Iris pigment epithelial cell (primary cell): ENCODE results near the gene ELP5.

ENCODE experiments used
- DNase-seq: peaks from one replicate; pipeline ENCODE4 v3.0.0-alpha.2; 2011; ENCODE audit warnings: low read depth

ELP5 gene

DNA sequence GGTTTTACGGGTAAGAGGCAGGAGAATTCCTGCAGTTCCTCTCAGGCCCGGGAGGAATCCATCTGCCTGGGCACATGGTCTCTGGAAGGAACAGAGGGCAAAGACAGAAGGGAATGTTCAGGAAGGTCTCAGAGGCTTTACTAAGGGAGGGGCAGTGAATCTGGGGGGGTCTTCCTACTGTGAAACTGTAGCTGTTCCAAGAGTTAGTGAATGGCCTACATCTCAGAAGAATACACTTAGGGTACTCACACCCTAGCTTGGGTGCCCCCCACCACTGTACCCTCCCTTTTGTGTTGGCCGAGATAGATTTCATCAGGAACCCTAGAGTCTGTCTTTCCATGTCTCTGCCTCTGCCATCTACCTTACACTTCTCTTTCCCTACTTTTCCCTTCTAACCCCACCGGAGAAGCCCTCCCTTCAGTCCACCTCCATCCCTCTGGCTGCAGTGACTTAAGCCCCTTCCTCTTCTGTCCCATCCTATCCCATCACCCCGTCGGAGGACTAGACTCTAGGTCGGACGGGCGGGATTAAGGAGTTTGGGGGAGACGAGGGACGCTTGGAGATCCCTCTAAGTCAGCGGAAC is 32.7 kb upstream of the ELP5 start:
- no peak for DNase-seq

DNA sequence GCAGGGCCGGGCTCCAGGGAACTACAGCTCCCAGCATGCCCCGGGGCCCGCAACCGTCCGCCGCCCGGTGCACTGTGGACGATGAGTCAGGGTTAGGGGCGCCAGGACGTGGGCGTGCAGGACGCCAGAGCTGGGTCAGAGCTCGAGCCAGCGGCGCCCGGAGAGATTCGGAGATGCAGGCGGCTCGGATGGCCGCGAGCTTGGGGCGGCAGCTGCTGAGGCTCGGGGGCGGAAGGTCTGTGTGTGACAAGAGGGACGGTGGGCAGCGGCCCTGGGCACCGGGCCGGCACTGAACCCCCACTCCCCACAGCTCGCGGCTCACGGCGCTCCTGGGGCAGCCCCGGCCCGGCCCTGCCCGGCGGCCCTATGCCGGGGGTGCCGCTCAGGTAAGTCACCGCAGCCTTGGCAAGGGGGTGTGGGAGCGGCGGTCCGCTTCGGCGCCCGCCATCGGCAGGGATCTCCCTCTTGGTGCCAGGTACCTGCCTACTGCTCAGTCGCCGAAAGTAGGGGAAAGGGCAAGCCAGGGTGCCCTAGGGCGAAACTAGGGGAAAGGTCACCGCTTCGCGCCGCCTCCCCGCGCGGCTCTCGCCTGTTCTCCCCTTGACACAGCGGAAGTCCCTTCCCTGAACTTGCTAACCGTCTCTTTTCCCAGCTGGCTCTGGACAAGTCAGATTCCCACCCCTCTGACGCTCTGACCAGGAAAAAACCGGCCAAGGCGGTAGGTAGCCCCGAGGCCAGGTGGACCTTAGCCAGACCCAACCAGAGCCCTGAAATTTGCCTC is 32.0 kb upstream of the ELP5 start, which contains the start of the genes ACADVL and DLG4:
ACADVL (plus strand) TSS at position 127 of the 781 bp plus-strand sequence; CDS start at position 174, 47 bp downstream.
DLG4 (minus strand) TSS at position 25 of the 781 bp plus-strand sequence.
- peak; percentile 89 for DNase-seq

- peak; percentile 67 for DNase-seq
Observed at GRCh38 chr17:7220593-7221277, 31.3 kb upstream of the ELP5 start.

- no peak for DNase-seq
Observed at GRCh38 chr17:7221278-7222092, 30.5 kb upstream of the ELP5 start.

GRCh38 chr17:7222093-7222971 is 29.7 kb upstream of the ELP5 start:
- no peak for DNase-seq

- DNase-seq = no peak
Observed at GRCh38 chr17:7222972-7223292, 29.1 kb upstream of the ELP5 start.

- DNase-seq = no peak
Observed at GRCh38 chr17:7223375-7223774, 28.6 kb upstream of the ELP5 start.

GRCh38 chr17:7224110-7224509 is 27.9 kb upstream of the ELP5 start:
- DNase-seq = no peak

- no peak for DNase-seq
Observed at GRCh38 chr17:7224661-7225111, 27.3 kb upstream of the ELP5 start.

GRCh38 chr17:7225711-7226331 is 26.2 kb upstream of the ELP5 start:
- no peak for DNase-seq

DNA sequence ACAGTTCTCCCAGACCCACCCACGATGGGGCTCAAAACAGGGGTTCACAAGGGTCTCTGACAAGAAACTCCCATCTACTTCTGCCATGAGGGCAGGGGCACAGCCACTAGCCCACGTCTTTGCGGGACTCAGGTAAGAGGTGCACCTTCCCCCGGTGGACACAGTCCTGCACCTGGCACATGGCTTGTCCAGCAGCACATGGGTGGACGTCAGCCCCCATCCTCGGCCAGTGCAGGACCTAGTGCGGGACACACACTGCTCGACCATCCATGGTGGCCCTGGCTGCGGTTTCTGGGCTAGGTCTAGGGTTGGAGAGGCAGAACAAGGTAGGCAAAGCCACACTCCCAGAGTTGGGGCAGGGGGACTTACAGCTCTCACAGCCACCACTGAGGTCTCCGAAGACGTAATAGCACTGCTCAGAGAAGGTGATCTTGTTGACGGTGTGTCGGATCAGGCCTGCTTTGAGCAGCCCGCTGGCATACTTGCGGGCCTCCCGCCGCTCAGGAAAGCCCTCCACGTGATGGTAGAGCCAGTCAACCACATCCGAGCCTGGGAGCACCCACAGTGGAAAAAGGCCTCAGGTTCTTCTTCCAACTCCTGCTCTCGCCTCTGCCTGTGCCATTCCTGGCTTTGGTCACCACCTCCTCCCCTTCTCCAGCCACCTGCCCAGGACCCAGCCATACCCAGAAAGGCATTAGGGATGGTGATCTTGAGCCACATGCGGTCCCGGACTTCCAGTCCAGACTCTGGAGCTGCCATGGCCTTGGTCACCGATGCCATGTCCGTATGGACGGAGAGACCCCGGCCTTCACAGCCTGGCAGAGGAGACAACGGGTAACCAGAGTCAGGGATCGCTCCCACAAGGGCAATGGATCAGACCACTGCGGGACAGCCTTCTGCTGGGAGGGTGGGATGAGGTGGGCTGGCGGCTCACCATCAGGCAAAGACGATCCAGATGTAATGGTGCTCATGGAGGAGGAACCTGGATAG is 25.0 kb upstream of the ELP5 start:
- no peak for DNase-seq

DNA sequence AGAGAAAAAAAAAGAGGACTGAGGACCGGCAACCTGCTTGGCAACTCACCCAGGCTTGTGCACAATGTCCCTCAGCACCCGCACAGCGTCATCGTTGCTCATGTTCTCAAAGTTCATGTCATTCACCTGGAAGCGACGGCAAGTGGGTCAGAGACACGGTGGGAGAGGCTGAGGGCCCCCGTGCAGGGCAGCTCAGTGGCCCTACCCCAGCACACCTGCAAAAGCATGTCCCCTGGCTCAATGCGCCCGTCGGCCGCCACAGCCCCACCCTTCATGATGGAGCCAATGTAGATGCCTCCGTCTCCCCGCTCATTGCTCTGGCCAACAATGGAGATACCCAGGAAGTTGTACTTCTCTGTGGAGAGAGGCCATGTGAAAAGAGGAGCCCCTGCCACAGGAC is 23.1 kb upstream of the ELP5 start:
- no peak for DNase-seq

DNA sequence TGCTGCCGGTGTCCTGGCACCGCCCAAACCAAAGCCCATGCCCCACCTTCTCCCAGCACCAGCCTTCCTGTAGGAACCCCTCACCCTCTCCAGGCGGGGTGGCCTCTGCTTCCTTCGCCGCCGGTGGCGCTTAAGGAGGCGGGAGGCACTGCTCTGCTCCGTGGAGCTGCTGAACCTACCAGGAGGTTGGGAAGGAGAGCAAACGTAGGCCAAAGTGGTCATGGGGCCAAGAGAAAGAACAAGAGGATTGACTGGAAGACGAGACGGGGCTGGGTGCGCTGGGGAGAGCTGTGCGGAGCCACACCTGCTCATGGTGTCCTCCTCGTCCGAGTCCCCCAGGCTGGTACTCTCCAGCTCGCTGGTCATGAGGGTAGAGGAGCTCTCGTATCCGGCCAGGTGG is 22.5 kb upstream of the ELP5 start:
- no peak for DNase-seq

DNA sequence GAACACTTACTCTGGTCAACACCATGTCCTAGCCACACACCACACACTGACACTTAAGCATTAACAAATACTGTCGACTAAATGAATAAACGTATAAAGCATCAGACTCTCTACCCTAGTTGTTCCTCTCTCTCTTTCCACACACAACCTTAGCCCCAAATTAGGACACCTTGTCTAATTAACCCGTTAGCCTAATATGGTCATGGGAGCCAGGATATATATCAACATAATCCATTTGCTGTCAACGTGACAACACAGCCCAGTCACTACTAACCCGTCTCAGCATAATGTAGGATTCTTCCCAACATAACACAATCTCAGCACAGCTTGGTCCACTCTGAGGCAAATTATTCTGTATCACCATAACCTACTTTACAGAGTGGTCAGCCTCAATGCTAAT is 19.9 kb upstream of the ELP5 start:
- no peak for DNase-seq

DNA sequence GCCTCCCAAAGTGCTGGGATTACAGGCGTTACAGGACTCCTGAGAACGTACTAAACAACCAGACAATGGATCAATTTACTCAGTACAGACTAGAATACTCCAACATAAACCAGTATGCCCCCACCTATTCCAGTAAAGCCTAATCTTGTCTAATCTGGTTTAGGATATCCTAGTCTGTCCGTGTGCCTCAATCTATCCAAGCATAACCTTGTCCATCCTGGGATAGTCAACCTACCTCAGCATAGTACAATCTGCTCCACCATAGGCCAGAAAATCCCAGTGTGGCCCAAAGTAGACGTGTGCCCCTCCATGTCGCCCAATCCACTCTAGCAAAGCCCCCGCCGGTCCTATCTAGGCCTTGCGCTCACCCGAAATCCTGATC is 18.3 kb upstream of the ELP5 start:
- DNase-seq = no peak

GRCh38 chr17:7234083-7234951 is 17.7 kb upstream of the ELP5 start, which contains the start of gene DVL2:
TSS of gene DVL2 (minus strand) at chr17:7234517. CDS start at chr17:7234262, 255 bp downstream.
- peak; percentile 96 for DNase-seq

- DNase-seq = peak; percentile 67
Observed at GRCh38 chr17:7235693-7236665, 16.0 kb upstream of the ELP5 start.
